Parathyroid adenoma (tissue), 2 donors: ENCODE data around the gene NSMCE3.

Experiments used
- H2AFZ ChIP-seq: fragments of 300-600 bp; sonication (generic); one replicate; pipeline ENCODE4 v1.7.0; 2017; ENCODE audit warnings: antibody characterized with exemption, mild to moderate bottlenecking
- H3K27ac ChIP-seq: fragments of 300-600 bp; sonication (generic); one replicate; pipeline ENCODE4 v1.7.0; 2017
- H3K27me3 ChIP-seq: fragments of 300-600 bp; sonication (generic); one replicate; pipeline ENCODE4 v1.7.0; 2017; ENCODE audit warnings: low read length; ENCODE audit not compliant: control insufficient read depth, insufficient read depth
- H3K36me3 ChIP-seq: fragments of 300-600 bp; sonication (generic); one replicate; pipeline ENCODE4 v1.7.0; 2017; ENCODE audit warnings: low read length; ENCODE audit not compliant: control insufficient read depth, insufficient read depth
- H3K4me1 ChIP-seq: fragments of 300-600 bp; sonication (generic); one replicate; pipeline ENCODE4 v1.7.0; 2017; ENCODE audit warnings: control low read depth
- H3K4me2 ChIP-seq: fragments of 300-600 bp; sonication (generic); one replicate; pipeline ENCODE4 v1.7.0; 2017; ENCODE audit warnings: low read length
- H3K4me3 ChIP-seq: fragments of 300-600 bp; sonication (generic); one replicate; pipeline ENCODE4 v1.7.0; 2017; ENCODE audit warnings: low read depth, low read length
- H3K79me2 ChIP-seq: fragments of 300-600 bp; sonication (generic); one replicate; pipeline ENCODE4 v1.7.0; 2017; ENCODE audit warnings: control low read depth
- H3K9ac ChIP-seq: fragments of 300-600 bp; sonication (generic); one replicate; pipeline ENCODE4 v1.7.0; 2017; ENCODE audit warnings: mild to moderate bottlenecking
- H3K9me3 ChIP-seq: fragments of 300-600 bp; sonication (generic); one replicate; pipeline ENCODE4 v1.7.0; 2017; ENCODE audit warnings: low read length; ENCODE audit not compliant: control insufficient read depth
- CTCF ChIP-seq: fragments of 300-600 bp; sonication (generic); IDR thresholded peaks from one replicate; pipeline ENCODE4 v1.7.0; 2017; ENCODE audit warnings: antibody characterized with exemption, mild to moderate bottlenecking
- donor health status: primary hyperparathyroidism.

The NSMCE3 gene

GRCh38 chr15:29280514-29280913 lies 10.9 kb upstream of the NSMCE3 start:
- H3K4me3 ChIP-seq = no peak overlapping the region
- H2AFZ ChIP-seq = no peak overlapping the region

GRCh38 chr15:29278436-29279105 lies 8.9 kb upstream of the NSMCE3 start:
- Histone ChIP-seq H3K4me1 (no peaks in the 10 kb centered on the region), H3K4me3 (no peak overlapping the region), H2AFZ (no peak overlapping the region), H3K36me3 (no peaks in the 10 kb centered on the region), H3K9ac (no peak overlapping the region), H3K27me3 (no peaks in the 10 kb centered on the region), H3K9me3 (no peaks in the 10 kb centered on the region), H3K79me2 (peaks cover 5% of the 10 kb centered on the region), H3K4me2 (no peak overlapping the region), H3K27ac (no peak overlapping the region)
- TF ChIP-seq CTCF = no peak

More at GRCh38 chr15:29280514-29280913, 10.9 kb upstream of the NSMCE3 start:
- Histone ChIP-seq H3K27me3 (no peaks in the 10 kb centered on the region), H3K27ac (no peak overlapping the region), H3K9me3 (no peaks in the 10 kb centered on the region), H3K9ac (no peak overlapping the region), H3K4me1 (no peaks in the 10 kb centered on the region), H3K36me3 (no peaks in the 10 kb centered on the region), H3K79me2 (peaks cover 5% of the 10 kb centered on the region), H3K4me2 (no peak overlapping the region)
- TF ChIP-seq CTCF = no peak

DNA sequence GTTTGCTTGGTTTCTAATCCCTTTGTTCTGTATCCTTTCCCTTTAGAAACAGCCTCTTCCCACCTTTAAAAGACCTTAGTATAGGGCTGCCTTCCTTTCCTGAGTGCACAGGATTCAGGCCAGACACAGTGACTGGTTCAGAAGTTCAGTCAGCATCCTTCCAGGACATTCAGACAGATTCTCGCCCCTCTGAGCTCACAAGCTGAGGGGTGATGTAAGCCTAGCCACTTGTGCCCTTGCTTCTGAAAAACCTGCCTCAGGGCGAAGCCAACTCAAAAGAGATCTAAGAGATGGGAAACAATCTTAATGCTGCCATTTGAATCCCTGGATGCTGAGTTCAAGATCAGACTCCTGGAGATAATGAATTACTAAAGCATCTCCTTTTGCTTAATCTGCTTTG lies 6.7 kb upstream of the NSMCE3 start:
- no peaks in the 10 kb centered on the region for H3K36me3 ChIP-seq
- no peaks in the 10 kb centered on the region for H3K9me3 ChIP-seq
- peaks cover 3% of the 10 kb centered on the region for H3K79me2 ChIP-seq
- no peak overlapping the region for H2AFZ ChIP-seq
- no peak overlapping the region for H3K9ac ChIP-seq
- no peaks in the 10 kb centered on the region for H3K27me3 ChIP-seq
- no peak overlapping the region for H3K4me2 ChIP-seq
- no peak for TF ChIP-seq CTCF
- H3K4me1 ChIP-seq = no peaks in the 10 kb centered on the region
- no peak overlapping the region for H3K4me3 ChIP-seq
- no peak overlapping the region for H3K27ac ChIP-seq

- no peaks in the 10 kb centered on the region for H3K9me3 ChIP-seq
- H2AFZ ChIP-seq = no peak overlapping the region
- no peaks in the 10 kb centered on the region for H3K4me1 ChIP-seq
- H3K36me3 ChIP-seq = no peaks in the 10 kb centered on the region
- peaks cover 3% of the 10 kb centered on the region for H3K79me2 ChIP-seq
- H3K27ac ChIP-seq = no peak overlapping the region
- H3K4me3 ChIP-seq = no peak overlapping the region
- H3K9ac ChIP-seq = no peak overlapping the region
- H3K27me3 ChIP-seq = no peaks in the 10 kb centered on the region
- H3K4me2 ChIP-seq = no peak overlapping the region
- no peak for TF ChIP-seq CTCF
Measured at GRCh38 chr15:29275855-29276254, 6.2 kb upstream of the NSMCE3 start.

- Histone ChIP-seq H3K4me2 (no peak overlapping the region), H3K27ac (no peak overlapping the region), H2AFZ (no peak overlapping the region), H3K4me1 (no peaks in the 10 kb centered on the region), H3K36me3 (no peaks in the 10 kb centered on the region), H3K9me3 (no peaks in the 10 kb centered on the region), H3K27me3 (no peaks in the 10 kb centered on the region), H3K9ac (no peak overlapping the region), H3K4me3 (no peak overlapping the region), H3K79me2 (peaks cover 3% of the 10 kb centered on the region)
- TF ChIP-seq CTCF = no peak
Measured at GRCh38 chr15:29274946-29275345, 5.3 kb upstream of the NSMCE3 start.
